Measurements from ENCODE around the gene MID1.

The MID1 gene

GRCh38 chrX:10620121-10620699, at the start of gene MID1:
MID1 (minus strand) TSS chrX:10620585; CDS start chrX:10567547, 53,038 bp downstream.
- DNase-seq, result no peak

GRCh38 chrX:10667143-10667542, 46.8 kb upstream of the MID1 start:
- no peak for DNase-seq

- DNase-seq, result no peak
Observed at GRCh38 chrX:10666102-10666501, 45.7 kb upstream of the MID1 start.

GRCh38 chrX:10665681-10666080, 45.3 kb upstream of the MID1 start:
- no peak for DNase-seq

- DNase-seq, result no peak
Observed at GRCh38 chrX:10660171-10660570, 39.8 kb upstream of the MID1 start.

GRCh38 chrX:10656214-10656613, 35.8 kb upstream of the MID1 start:
- DNase-seq, result no peak

- DNase-seq, result no peak
Observed at GRCh38 chrX:10654960-10655359, 34.6 kb upstream of the MID1 start.

GRCh38 chrX:10653302-10653701, 32.9 kb upstream of the MID1 start:
- DNase-seq, result no peak

GRCh38 chrX:10649265-10649664, 28.9 kb upstream of the MID1 start:
- no peak for DNase-seq

- no peak for DNase-seq
Observed at GRCh38 chrX:10648614-10649013, 28.2 kb upstream of the MID1 start.

GRCh38 chrX:10636851-10637250, 16.5 kb upstream of the MID1 start:
- DNase-seq, result no peak

- no peak for DNase-seq
Observed at GRCh38 chrX:10636337-10636736, 16.0 kb upstream of the MID1 start.

GRCh38 chrX:10634392-10635161, 14.2 kb upstream of the MID1 start:
- no peak for DNase-seq

GRCh38 chrX:10633722-10634121, 13.3 kb upstream of the MID1 start:
- no peak for DNase-seq

- no peak for DNase-seq
Observed at GRCh38 chrX:10631416-10632145, 11.2 kb upstream of the MID1 start.

- DNase-seq, result no peak
Observed at GRCh38 chrX:10630320-10630719, 9.9 kb upstream of the MID1 start.

- no peak for DNase-seq
Observed at GRCh38 chrX:10629905-10630304, 9.5 kb upstream of the MID1 start.

GRCh38 chrX:10628906-10629305, 8.5 kb upstream of the MID1 start:
- DNase-seq, result no peak

GRCh38 chrX:10622197-10622596, 1.8 kb upstream of the MID1 start:
- no peak for DNase-seq

- no peak for DNase-seq
Observed at GRCh38 chrX:10619425-10620046, 849 bp downstream of the MID1 start.

- no peak for DNase-seq
Observed at GRCh38 chrX:10618961-10619360, 1.4 kb downstream of the MID1 start.

- DNase-seq, result no peak
Observed at GRCh38 chrX:10617999-10618351, 2.4 kb downstream of the MID1 start.

GRCh38 chrX:10617186-10617998, 3.0 kb downstream of the MID1 start:
- DNase-seq, result no peak
